Spleen (tissue), 11 donors: Measurements from ENCODE around the gene SLC25A4. TPM values are rescaled to one million over a fixed set of nuclear protein-coding genes. Genes with fewer than 3 reads are reported as not detected.
A peak's percentile ranks its signal among the peaks of the same experiment; 100 is the strongest.

Source experiments
- DNase-seq: peaks from one replicate; pipeline ENCODE4 v3.0.0-alpha.2; 2020
- H3K27ac ChIP-seq, 8 donors: fragments of 200-600 bp; sonication (generic) in 7 of 8; 1 replicate in 4 of 8; 2 replicates in 4 of 8; pipeline versions ENCODE4 v1.5.0 to v1.8.0; 2016 to 2021; ENCODE audit warnings: inconsistent platforms in 4 of 8, mild to moderate bottlenecking in 4 of 8, moderate library complexity in 1 of 8
- H3K27me3 ChIP-seq, 7 donors: fragments of 200-600 bp; sonication (generic) in 6 of 7; replicated peaks in 1 of 7; 1 replicate in 4 of 7; 2 replicates in 3 of 7; pipeline versions ENCODE4 v1.5.0 to v1.8.0; 2016 to 2021; ENCODE audit warnings: inconsistent platforms in 3 of 7, mild to moderate bottlenecking in 1 of 7
- H3K36me3 ChIP-seq, 6 donors: fragments of 200-600 bp; sonication (generic) in 5 of 6; 1 replicate in 4 of 6; 2 replicates in 2 of 6; pipeline versions ENCODE4 v1.5.0 to v1.8.0; 2016 to 2021; ENCODE audit warnings: inconsistent platforms in 2 of 6
- H3K4me1 ChIP-seq, 6 donors: fragments of 200-600 bp; sonication (generic) in 5 of 6; 1 replicate in 3 of 6; 2 replicates in 3 of 6; pipeline versions ENCODE4 v1.5.0 to v1.8.0; 2016 to 2021; ENCODE audit warnings: inconsistent platforms in 3 of 6
- H3K4me3 ChIP-seq, 8 donors: fragments of 200-600 bp; sonication (generic) in 7 of 8; 1 replicate in 4 of 8; 2 replicates in 4 of 8; pipeline versions ENCODE4 v1.5.0 to v1.8.0; 2016 to 2021; ENCODE audit warnings: inconsistent platforms in 4 of 8, mild to moderate bottlenecking in 4 of 8, moderate library complexity in 2 of 8
- H3K9me3 ChIP-seq, 8 donors: fragments of 200-600 bp; sonication (generic) in 7 of 8; 1 replicate in 4 of 8; 2 replicates in 4 of 8; pipeline versions ENCODE4 v1.5.0 to v1.8.0; 2016 to 2021; ENCODE audit warnings: inconsistent platforms in 4 of 8
- CTCF ChIP-seq, 11 experiments: fragments of 200-600 bp in 7 of 11; fragments of 450-650 bp in 4 of 11; sonication (generic) in 4 of 11; IDR thresholded peaks in 8 of 11; conservative IDR thresholded peaks in 3 of 11; 1 replicate in 7 of 11; 2 replicates in 4 of 11; pipeline versions ENCODE4 v1.4.0 to v1.8.0; 2016 to 2021; ENCODE audit warnings: antibody characterized with exemption in 11 of 11, inconsistent platforms in 4 of 11, mild to moderate bottlenecking in 1 of 11
- POLR2A ChIP-seq, 3 donors: fragments of 450-650 bp; IDR thresholded peaks; one replicate each; pipeline ENCODE4 v1.5.1; 2017; ENCODE audit warnings: antibody characterized with exemption in 3 of 3, mild to moderate bottlenecking in 1 of 3
- POLR2AphosphoS5 ChIP-seq, 3 donors: sonication (generic); formaldehyde crosslinking; IDR thresholded peaks; one replicate each; pipeline ENCODE4 v1.5.1; 2017; ENCODE audit warnings: antibody characterized with exemption in 3 of 3
- WGBS, 5 donors: extraction: QIAGEN DNeasy Blood & Tissue Kit in 3 of 5; methylation state at CpG; one replicate each; pipeline versions ENCODE4 v1.1.5 to v1.1.7; 2013 to 2018; 5-methylcytosine and 5-hydroxymethylcytosine counted together
- intact Hi-C: fragments of 100-400 bp; cut with DNase I; formaldehyde crosslinking; loops from one replicate; pipeline ENCODE4 v1.15.0; 2023; ENCODE audit warnings: low total_unique reads
- polyA plus RNA-seq, 3 donors: library from polyadenylated mRNA; stranded (reverse); fragments of 200-250 nt; gene quantifications; one replicate each; pipeline ENCODE4 v1.2.1, GENCODE V29; 2013
- total RNA-seq, 7 donors: library from RNA; depleted of rRNA in 3 of 7; stranded (reverse); fragments of >200 nt in 3 of 7; fragmentation: NEBNext Ultra II Directional in 4 of 7; extraction: Animal tissue kit (Norgen Biotek cat#: 25700) in 4 of 7; gene quantifications; one replicate each; pipeline versions ENCODE4 v1.1.0 to v1.2.1, GENCODE V29; 2016 to 2021
- donor health status: healthy with polysubstance abuse.
- donor health status: DM: no; HTN: no; CAD: no; lungs with moderate emphysema.
- donor health status: DM: no; HTN: no; CAD: no.
- donor health status: Bipolar disorder and iron deficiency.
- donor health status: healthy.
- donor health status: DM: no; HTN: no; CAD: no.
- donor health status: DM: yes; HTN: yes; CAD: no.

The SLC25A4 gene
- total and polyA plus RNA-seq, 10 donors = 6.2 to 17.2 (median 11.0) TPM

GRCh38 chr4:185142564-185142911 lies 528 bp upstream of the SLC25A4 start:
- H3K9me3 ChIP-seq = no peaks in the 10 kb centered on the region
- peak overlapping the region; percentile 53 to 87 (median 64) for H3K4me3 ChIP-seq
- H3K4me1 ChIP-seq = peaks cover 6 to 36% (median 25%) of the 10 kb centered on the region in 6 donors
- intact Hi-C loops = no loop called here
- H3K27ac ChIP-seq = peak overlapping the region; percentile 30 to 87 (median 75)
- no peak for DNase-seq
- peaks cover 0 to 10% (median 0%) of the 10 kb centered on the region in 6 donors for H3K36me3 ChIP-seq
- peaks cover 0 to 27% (median 0%) of the 10 kb centered on the region in 7 donors for H3K27me3 ChIP-seq
- TF ChIP-seq POLR2AphosphoS5 (IDR thresholded peaks at IDR 0.05) (no peak), CTCF (IDR thresholded peaks at IDR 0.05 in 8 of 11, conservative IDR thresholded peaks at IDR 0.05 in 3 of 11) (no peak), POLR2A (IDR thresholded peaks at IDR 0.05) (no peak)
- WGBS, 5 donors = 9 to 18% (median 13%) methylated on average over 11 of the region's 11 CpGs

GRCh38 chr4:185143601-185143969 lies 519 bp downstream of the SLC25A4 start:
- Histone ChIP-seq H3K27ac (peak overlapping the region in 4 of 8 donors; percentile 74 to 87 (median 80)), H3K4me1 (peaks cover 6 to 36% (median 25%) of the 10 kb centered on the region in 6 donors), H3K9me3 (no peaks in the 10 kb centered on the region), H3K4me3 (peak overlapping the region; percentile 53 to 87 (median 64)), H3K27me3 (peaks cover 0 to 27% (median 0%) of the 10 kb centered on the region in 7 donors), H3K36me3 (peaks cover 0 to 12% (median 0%) of the 10 kb centered on the region in 6 donors)
- DNase-seq = peak; percentile 85
- TF ChIP-seq POLR2A (IDR thresholded peaks at IDR 0.05) = no peak
- no peak for TF ChIP-seq POLR2AphosphoS5 (IDR thresholded peaks at IDR 0.05)
- no peak for TF ChIP-seq CTCF (IDR thresholded peaks at IDR 0.05 in 8 of 11, conservative IDR thresholded peaks at IDR 0.05 in 3 of 11)
- WGBS, 5 donors = 2 to 4% (median 3%) methylated on average over 13 to 30 of the region's 30 CpGs
- intact Hi-C loops = no loop called here

DNA sequence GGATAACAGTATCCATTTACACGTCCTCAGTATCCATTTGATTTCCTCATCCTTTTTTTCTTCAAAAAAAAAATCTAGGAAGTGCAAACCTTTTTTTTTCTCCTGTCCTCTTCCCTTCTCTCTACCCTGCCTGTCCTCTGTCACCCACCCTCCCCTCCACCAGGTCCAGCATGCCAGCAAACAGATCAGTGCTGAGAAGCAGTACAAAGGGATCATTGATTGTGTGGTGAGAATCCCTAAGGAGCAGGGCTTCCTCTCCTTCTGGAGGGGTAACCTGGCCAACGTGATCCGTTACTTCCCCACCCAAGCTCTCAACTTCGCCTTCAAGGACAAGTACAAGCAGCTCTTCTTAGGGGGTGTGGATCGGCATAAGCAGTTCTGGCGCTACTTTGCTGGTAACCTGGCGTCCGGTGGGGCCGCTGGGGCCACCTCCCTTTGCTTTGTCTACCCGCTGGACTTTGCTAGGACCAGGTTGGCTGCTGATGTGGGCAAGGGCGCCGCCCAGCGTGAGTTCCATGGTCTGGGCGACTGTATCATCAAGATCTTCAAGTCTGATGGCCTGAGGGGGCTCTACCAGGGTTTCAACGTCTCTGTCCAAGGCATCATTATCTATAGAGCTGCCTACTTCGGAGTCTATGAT lies 1.7 kb downstream of the SLC25A4 start:
- H3K27ac ChIP-seq = no peak overlapping the region
- 89 to 96% (median 91%) methylated on average over 12 to 16 of the region's 16 CpGs for WGBS, 5 donors
- intact Hi-C loops = no loop called here

More for the DNA sequence above, 1.7 kb downstream of the SLC25A4 start:
- Histone ChIP-seq H3K27me3 (peaks cover 0 to 21% (median 0%) of the 10 kb centered on the region in 7 donors), H3K4me1 (peaks cover 6 to 36% (median 25%) of the 10 kb centered on the region in 6 donors), H3K4me3 (no peak overlapping the region), H3K9me3 (no peaks in the 10 kb centered on the region), H3K36me3 (peaks cover 0 to 23% (median 2%) of the 10 kb centered on the region in 6 donors)
- no peak for TF ChIP-seq CTCF (IDR thresholded peaks at IDR 0.05 in 8 of 11, conservative IDR thresholded peaks at IDR 0.05 in 3 of 11)
- TF ChIP-seq POLR2AphosphoS5 (IDR thresholded peaks at IDR 0.05) = no peak
- TF ChIP-seq POLR2A (IDR thresholded peaks at IDR 0.05) = no peak
- DNase-seq = no peak
